C4-2B (cell line): ENCODE results near the gene RPP25L.

Experiments
- H3K27ac ChIP-seq: fragments of 450-650 bp; 2 replicates; pipeline ENCODE4 v1.5.1; 2017
- CTCF ChIP-seq: fragments of 450-650 bp; conservative IDR thresholded peaks from 2 replicates; pipeline ENCODE4 v1.5.1; 2017; ENCODE audit warnings: mild to moderate bottlenecking
- ZFX ChIP-seq: fragments of 450-650 bp; IDR thresholded peaks from 2 replicates; pipeline ENCODE4 v1.6.1; 2017

Gene RPP25L

GRCh38 chr9:34578241-34579103 is 33.4 kb downstream of the RPP25L start:
- H3K27ac ChIP-seq: no peak overlapping the region
- TF ChIP-seq ZFX: no peak
- TF ChIP-seq CTCF: no peak

GRCh38 chr9:34577400-34578240 is 34.3 kb downstream of the RPP25L start:
- TF ChIP-seq ZFX (no peak), CTCF (no peak)
- no peak overlapping the region for H3K27ac ChIP-seq

- TF ChIP-seq CTCF: no peak
- TF ChIP-seq ZFX: no peak
Measured at GRCh38 chr9:34576597-34577399, 35.1 kb downstream of the RPP25L start.

GRCh38 chr9:34575862-34576596 is 35.9 kb downstream of the RPP25L start:
- H3K27ac ChIP-seq: no peak overlapping the region
- TF ChIP-seq ZFX (no peak), CTCF (no peak)

More at GRCh38 chr9:34576597-34577399, 35.1 kb downstream of the RPP25L start:
- H3K27ac ChIP-seq: no peak overlapping the region

GRCh38 chr9:34575241-34575640 is 36.7 kb downstream of the RPP25L start:
- TF ChIP-seq ZFX (no peak), CTCF (no peak)
- no peak overlapping the region for H3K27ac ChIP-seq

- TF ChIP-seq ZFX: no peak
- no peak overlapping the region for H3K27ac ChIP-seq
Measured at GRCh38 chr9:34574571-34574970, 37.3 kb downstream of the RPP25L start.
